Rectal smooth muscle tissue (tissue), 1 donor: ENCODE measurements around the gene ARFGAP1.

Source experiments
- H3K27ac ChIP-seq: one replicate; pipeline ENCODE4 v1.7.0; 2013; ENCODE audit warnings: low read depth, low read length, inconsistent platforms
- H3K27me3 ChIP-seq: one replicate; pipeline ENCODE4 v1.7.0; 2013; ENCODE audit warnings: low read length; ENCODE audit not compliant: control insufficient read depth, insufficient read depth
- H3K36me3 ChIP-seq: one replicate; pipeline ENCODE4 v1.7.0; 2013; ENCODE audit warnings: low read length; ENCODE audit not compliant: control insufficient read depth, insufficient read depth
- H3K4me1 ChIP-seq: one replicate; pipeline ENCODE4 v1.7.0; 2013; ENCODE audit warnings: low read length; ENCODE audit not compliant: control insufficient read depth, insufficient read depth
- H3K4me3 ChIP-seq: one replicate; pipeline ENCODE4 v1.7.0; 2013; ENCODE audit warnings: low read length
- H3K9ac ChIP-seq: one replicate; pipeline ENCODE4 v1.7.0; 2013; ENCODE audit warnings: low read length

Gene ARFGAP1

GRCh38 chr20:63314015-63314471 is 41.4 kb downstream of the ARFGAP1 start:
- Histone ChIP-seq H3K4me1 (no peaks in the 10 kb centered on the region), H3K9ac (no peak overlapping the region), H3K4me3 (no peak overlapping the region), H3K27me3 (peaks cover 3% of the 10 kb centered on the region), H3K36me3 (no peaks in the 10 kb centered on the region), H3K27ac (no peak overlapping the region)

GRCh38 chr20:63314566-63315239 is 42.1 kb downstream of the ARFGAP1 start:
- H3K27ac ChIP-seq = no peak overlapping the region
- H3K27me3 ChIP-seq = peaks cover 3% of the 10 kb centered on the region
- no peaks in the 10 kb centered on the region for H3K36me3 ChIP-seq
- no peak overlapping the region for H3K9ac ChIP-seq
- H3K4me3 ChIP-seq = no peak overlapping the region
- H3K4me1 ChIP-seq = no peaks in the 10 kb centered on the region

- Histone ChIP-seq H3K4me3 (no peak overlapping the region), H3K27me3 (peaks cover 3% of the 10 kb centered on the region), H3K9ac (no peak overlapping the region), H3K27ac (no peak overlapping the region), H3K36me3 (no peaks in the 10 kb centered on the region), H3K4me1 (no peaks in the 10 kb centered on the region)
Measured at GRCh38 chr20:63315240-63315689, 42.7 kb downstream of the ARFGAP1 start.

- Histone ChIP-seq H3K36me3 (no peaks in the 10 kb centered on the region), H3K27ac (no peak overlapping the region), H3K4me3 (no peak overlapping the region), H3K9ac (no peak overlapping the region), H3K27me3 (peaks cover 3% of the 10 kb centered on the region), H3K4me1 (no peaks in the 10 kb centered on the region)
Measured at GRCh38 chr20:63315731-63316491, 43.3 kb downstream of the ARFGAP1 start.

- Histone ChIP-seq H3K4me3 (no peak overlapping the region), H3K9ac (no peak overlapping the region), H3K36me3 (no peaks in the 10 kb centered on the region), H3K27me3 (peaks cover 3% of the 10 kb centered on the region), H3K27ac (no peak overlapping the region), H3K4me1 (no peaks in the 10 kb centered on the region)
Measured at GRCh38 chr20:63316502-63316921, 43.9 kb downstream of the ARFGAP1 start.

- H3K27me3 ChIP-seq = peaks cover 5% of the 10 kb centered on the region
- H3K4me3 ChIP-seq = no peak overlapping the region
- H3K27ac ChIP-seq = no peak overlapping the region
- H3K36me3 ChIP-seq = no peaks in the 10 kb centered on the region
- no peaks in the 10 kb centered on the region for H3K4me1 ChIP-seq
- no peak overlapping the region for H3K9ac ChIP-seq
Measured at GRCh38 chr20:63317061-63317460, 44.4 kb downstream of the ARFGAP1 start.

GRCh38 chr20:63317601-63318291 is 45.1 kb downstream of the ARFGAP1 start:
- Histone ChIP-seq H3K9ac (no peak overlapping the region), H3K36me3 (no peaks in the 10 kb centered on the region), H3K27me3 (peaks cover 5% of the 10 kb centered on the region), H3K4me1 (no peaks in the 10 kb centered on the region), H3K4me3 (no peak overlapping the region), H3K27ac (no peak overlapping the region)

GRCh38 chr20:63318391-63319163 is 46.0 kb downstream of the ARFGAP1 start:
- Histone ChIP-seq H3K4me1 (no peaks in the 10 kb centered on the region), H3K9ac (no peak overlapping the region), H3K4me3 (no peak overlapping the region), H3K27me3 (peaks cover 5% of the 10 kb centered on the region), H3K36me3 (no peaks in the 10 kb centered on the region), H3K27ac (no peak overlapping the region)

- Histone ChIP-seq H3K4me1 (no peaks in the 10 kb centered on the region), H3K27ac (no peak overlapping the region), H3K36me3 (no peaks in the 10 kb centered on the region), H3K9ac (no peak overlapping the region), H3K4me3 (no peak overlapping the region), H3K27me3 (peaks cover 5% of the 10 kb centered on the region)
Measured at GRCh38 chr20:63319164-63320040, 46.8 kb downstream of the ARFGAP1 start.

GRCh38 chr20:63320041-63320511 is 47.5 kb downstream of the ARFGAP1 start:
- H3K36me3 ChIP-seq = no peaks in the 10 kb centered on the region
- H3K27me3 ChIP-seq = peaks cover 5% of the 10 kb centered on the region
- H3K4me3 ChIP-seq = no peak overlapping the region
- no peak overlapping the region for H3K9ac ChIP-seq
- H3K4me1 ChIP-seq = no peaks in the 10 kb centered on the region
- no peak overlapping the region for H3K27ac ChIP-seq

GRCh38 chr20:63320616-63321147 is 48.1 kb downstream of the ARFGAP1 start:
- H3K27ac ChIP-seq = no peak overlapping the region
- no peak overlapping the region for H3K4me3 ChIP-seq
- H3K27me3 ChIP-seq = peaks cover 5% of the 10 kb centered on the region
- no peaks in the 10 kb centered on the region for H3K4me1 ChIP-seq
- no peak overlapping the region for H3K9ac ChIP-seq
- no peaks in the 10 kb centered on the region for H3K36me3 ChIP-seq
